Right ventricle myocardium superior (tissue), 1 donor: ENCODE measurements around the gene KLHL11. TPM values are rescaled to one million over a fixed set of nuclear protein-coding genes. Genes with fewer than 3 reads are reported as not detected.
"Not testable (repeated sequence)": the region's sequence is repeated elsewhere in the genome, so short reads cannot be mapped to it uniquely, and the experiment has no call there.

ENCODE experiments used
- ATAC-seq: fragments of 200-7000 bp; cut with Tn5 transposase; one replicate; pipeline ENCODE4 v1.9.1; 2020; ENCODE audit warnings: mild to moderate bottlenecking; ENCODE audit not compliant: poor library complexity
- DNase-seq: peaks from one replicate; pipeline ENCODE4 v3.0.0-alpha.2; 2020
- intact Hi-C: fragments of 100-400 bp; cut with DNase I; formaldehyde crosslinking; loops from one replicate; pipeline ENCODE4 v1.11.2; 2022
- total RNA-seq: library from RNA; stranded (reverse); fragmentation: NEBNext Ultra II Directional; extraction: Animal tissue kit (Norgen Biotek cat#: 25700); gene quantifications from one replicate; pipeline ENCODE4 v1.2.1, GENCODE V29; 2021
- donor health status: DM: no; HTN: yes; CAD: no; lungs with severe emphysema.

Gene KLHL11
- total RNA-seq, 1 donor from 2014 or later: 3.0 TPM

- intact Hi-C loops: no loop called here
- DNase-seq (no peak), ATAC-seq (no peak)
These were observed 26.8 kb upstream of the KLHL11 start for GRCh38 chr17:41892021-41892376.

- intact Hi-C loops: no loop called here
- ATAC-seq (no peak), DNase-seq (no peak)
These were observed 26.2 kb upstream of the KLHL11 start for GRCh38 chr17:41891135-41892020.

GRCh38 chr17:41888332-41888965, 23.2 kb upstream of the KLHL11 start:
- intact Hi-C loops: loop anchor here (10.0 kb wide), 1 partner anchor 154 kb away; the partner anchor contains the start of gene HAP1
- DNase-seq (no peak), ATAC-seq (no peak)

GRCh38 chr17:41885733-41886132, 20.5 kb upstream of the KLHL11 start:
- intact Hi-C loops: loop anchor here (10.0 kb wide), 1 partner anchor 151 kb away; the partner anchor contains the start of gene HAP1
- no peak for DNase-seq
- no peak for ATAC-seq

- intact Hi-C loops: loop anchor here (10.0 kb wide), 1 partner anchor 148 kb away; the partner anchor contains the start of gene HAP1
- DNase-seq (no peak), ATAC-seq (no peak)
These were observed 17.5 kb upstream of the KLHL11 start for GRCh38 chr17:41882756-41883155.

DNA sequence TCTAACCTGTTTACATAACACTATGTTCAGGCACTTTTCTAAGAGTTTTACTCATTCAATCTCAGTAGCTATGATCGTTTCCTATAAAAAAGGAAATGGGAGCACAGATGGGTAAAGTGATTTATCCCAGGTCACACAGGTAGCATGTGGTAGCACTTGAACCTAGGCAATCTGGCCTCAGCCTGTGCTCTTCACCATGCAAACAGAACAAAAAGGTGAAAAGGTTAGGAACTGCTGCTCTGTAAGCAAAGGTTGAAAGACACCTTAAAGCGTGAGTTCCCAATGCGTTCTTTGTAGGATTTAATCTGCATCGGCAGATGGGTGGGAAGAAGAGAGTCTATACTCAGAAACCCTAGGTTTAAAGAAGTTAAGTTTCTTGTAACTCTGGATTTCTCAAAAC, 14.9 kb upstream of the KLHL11 start:
- no peak for ATAC-seq
- DNase-seq: no peak
- intact Hi-C loops: loop anchor here (10.0 kb wide), 1 partner anchor 145 kb away; the partner anchor contains the start of gene HAP1

DNA sequence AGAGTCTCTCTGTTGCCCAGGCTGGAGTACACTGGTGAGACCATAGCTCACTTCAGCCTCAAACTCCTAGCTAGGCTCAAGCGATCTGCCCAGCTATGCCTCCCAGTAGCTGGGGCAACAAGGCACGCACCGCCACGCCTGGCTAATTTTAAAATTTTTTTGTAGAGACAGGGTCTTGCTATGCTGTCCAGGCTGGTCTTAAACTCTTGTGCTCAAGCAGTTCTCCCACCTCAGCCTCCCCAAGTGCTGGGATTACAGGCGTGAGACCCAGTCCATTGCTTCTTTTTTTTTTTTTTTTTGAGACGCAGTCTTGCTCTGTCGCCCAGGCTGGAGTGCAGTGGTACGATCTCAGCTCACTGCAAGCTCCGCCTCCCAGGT, 9.1 kb upstream of the KLHL11 start:
- intact Hi-C loops, DNase-seq, ATAC-seq: not testable (repeated sequence)

- intact Hi-C loops: no loop called here
- no peak for ATAC-seq
- no peak for DNase-seq
These were observed 8.5 kb upstream of the KLHL11 start for GRCh38 chr17:41873559-41874292.

- no peak for ATAC-seq
- intact Hi-C loops: no loop called here
- no peak for DNase-seq
These were observed 6.6 kb upstream of the KLHL11 start for GRCh38 chr17:41871789-41872188.

- intact Hi-C loops: no loop called here
- DNase-seq: no peak
- ATAC-seq: no peak
These were observed 5.4 kb upstream of the KLHL11 start for GRCh38 chr17:41870627-41871026.

DNA sequence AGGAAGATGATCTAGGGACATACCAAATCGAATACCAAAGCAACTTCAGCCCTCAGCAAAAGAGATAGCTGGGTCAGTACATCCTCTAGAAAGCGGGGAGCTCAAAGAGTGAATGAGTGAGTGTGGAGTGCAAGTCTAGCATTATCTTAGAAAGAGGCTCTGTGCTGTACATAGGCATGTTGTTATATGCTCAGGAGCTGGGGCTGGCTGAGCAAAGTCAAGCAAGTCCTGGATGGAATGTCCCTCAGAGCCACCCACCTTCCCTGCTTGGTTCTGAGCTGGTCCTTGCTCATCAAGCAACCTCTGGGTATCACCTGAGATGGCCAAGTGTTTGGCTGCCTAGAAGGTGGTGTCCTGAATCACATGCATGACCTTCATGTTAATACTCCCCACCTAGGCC, 4.9 kb upstream of the KLHL11 start:
- DNase-seq: no peak
- ATAC-seq: no peak
- intact Hi-C loops: no loop called here

- intact Hi-C loops: no loop called here
- ATAC-seq (no peak), DNase-seq (no peak)
These were observed 4.2 kb upstream of the KLHL11 start for GRCh38 chr17:41869426-41869825.

DNA sequence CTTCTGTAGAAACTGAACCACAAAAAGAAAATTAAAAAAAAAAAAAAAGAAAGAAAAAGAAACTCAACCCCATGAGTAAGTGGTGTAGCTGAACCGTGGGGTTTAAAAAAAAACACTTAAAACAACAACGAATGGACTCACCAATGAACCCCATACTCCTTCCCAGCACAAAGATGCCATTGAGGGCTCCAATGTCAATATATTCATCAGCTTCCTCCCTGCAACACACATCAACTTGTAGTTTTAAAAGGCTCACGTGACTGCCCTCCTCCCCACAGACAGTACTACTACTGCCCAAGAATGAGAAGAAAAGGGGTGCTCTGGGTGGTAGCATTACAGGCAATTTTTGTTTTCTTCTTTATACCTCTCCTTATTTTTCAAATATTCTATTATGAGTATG, 3.3 kb upstream of the KLHL11 start:
- ATAC-seq (no peak), DNase-seq (no peak)
- intact Hi-C loops: no loop called here

DNA sequence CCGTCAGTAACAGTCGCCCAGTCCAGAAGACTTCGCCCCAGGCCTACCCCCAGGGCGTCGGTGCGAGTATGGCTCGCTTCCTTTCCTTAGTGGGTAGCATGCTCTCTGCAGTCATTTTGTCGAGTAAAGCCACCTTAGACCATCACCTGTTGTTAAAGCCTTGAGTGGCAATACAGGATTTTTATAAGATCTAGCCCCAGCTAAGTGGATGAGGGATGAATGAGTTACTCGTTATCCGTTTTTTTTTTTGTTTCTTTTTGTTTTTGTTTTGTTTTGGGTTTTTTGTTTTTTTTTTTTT, 322 bp upstream of the KLHL11 start:
- ATAC-seq (no peak), DNase-seq (no peak)
- intact Hi-C loops: no loop called here

- ATAC-seq: peak; percentile 54
- intact Hi-C loops: no loop called here
- DNase-seq: no peak
These were observed 756 bp downstream of the KLHL11 start for GRCh38 chr17:41864498-41864835.

DNA sequence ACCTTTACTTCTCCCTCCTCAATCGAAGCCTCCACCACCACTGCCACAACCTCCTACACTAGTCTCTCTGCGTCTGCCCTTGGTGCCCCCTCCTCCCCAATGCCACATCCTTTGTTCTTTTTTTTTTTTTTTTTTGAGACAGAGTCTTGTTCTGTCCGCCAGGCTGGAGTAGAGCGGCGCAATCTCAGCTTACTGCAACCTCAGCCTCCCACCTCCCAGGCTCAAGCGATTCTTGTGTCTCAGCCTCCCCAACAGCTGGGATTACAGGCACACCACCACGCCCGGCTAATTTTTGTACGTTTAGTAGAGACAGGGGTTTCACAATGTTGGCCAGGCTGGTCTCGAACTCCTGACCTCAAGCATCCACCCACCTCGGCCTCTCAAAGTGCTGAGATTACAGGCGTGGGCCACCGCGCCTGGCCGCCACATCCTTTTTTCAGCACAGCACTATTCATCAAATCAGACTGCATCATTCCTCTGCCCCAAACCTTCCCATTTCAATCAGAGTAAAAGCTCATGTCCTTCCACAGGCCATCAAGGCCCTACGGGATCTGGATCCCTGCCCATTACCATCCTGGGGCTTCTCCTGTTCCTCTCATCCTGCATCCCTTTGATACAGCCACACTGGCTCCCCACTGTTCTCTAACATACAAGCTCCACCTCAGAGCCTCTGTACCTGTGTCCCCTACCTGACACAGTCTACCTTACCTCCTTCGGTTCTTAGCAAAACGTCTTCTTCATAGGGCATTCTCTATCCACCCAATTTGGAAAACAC, 2.0 kb downstream of the KLHL11 start:
- intact Hi-C loops: no loop called here
- no peak for ATAC-seq
- DNase-seq: no peak

DNA sequence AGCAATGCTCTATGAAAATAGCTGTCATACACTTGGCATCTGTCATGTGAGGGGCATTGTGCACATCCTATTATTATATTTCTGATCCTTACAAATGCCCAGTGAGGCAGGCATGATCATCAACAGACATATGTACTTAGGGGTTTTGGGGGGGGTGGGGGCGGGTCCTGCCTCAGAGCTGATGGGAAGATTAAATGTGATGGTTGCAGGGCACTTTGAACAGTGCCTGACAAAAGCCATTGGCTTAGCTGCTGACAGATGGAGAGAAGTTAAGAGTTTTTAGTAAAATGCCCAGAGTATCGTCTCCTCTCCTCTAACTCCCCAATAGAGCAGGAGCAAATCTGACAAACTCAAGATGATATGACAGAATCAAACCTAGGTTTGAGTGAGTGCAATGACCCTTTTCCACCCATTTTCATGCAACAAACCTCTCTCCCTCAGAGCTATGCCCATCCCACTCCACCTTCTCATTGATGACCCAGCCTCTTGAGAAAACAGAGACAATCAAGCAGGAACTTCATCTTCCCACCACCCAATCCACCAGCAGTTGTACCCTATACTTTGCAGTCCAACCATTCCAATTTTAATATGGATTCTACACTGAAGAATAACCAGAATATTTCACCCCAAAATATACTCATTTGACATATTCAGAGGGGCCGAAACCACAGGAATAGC, 4.8 kb downstream of the KLHL11 start:
- intact Hi-C loops: no loop called here
- ATAC-seq (no peak), DNase-seq (no peak)

DNA sequence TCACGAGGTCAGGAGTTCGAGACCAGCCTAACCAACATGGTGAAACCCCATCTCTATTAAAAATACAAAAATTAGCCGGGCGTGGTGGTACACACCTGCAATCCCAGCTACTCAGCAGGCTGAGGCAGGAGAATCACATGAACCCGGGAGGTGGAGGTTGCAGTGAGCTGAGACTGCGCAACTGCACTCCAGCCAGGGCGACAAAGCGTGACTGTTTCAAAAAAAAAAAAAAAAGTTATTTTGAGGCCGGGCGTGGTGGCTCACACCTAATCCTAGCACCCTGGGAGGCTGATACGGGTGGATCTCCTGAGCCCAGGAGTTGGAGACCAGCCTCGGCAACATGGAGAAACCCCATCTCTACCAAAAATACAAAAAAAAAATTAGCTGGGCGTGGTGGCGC, 13.8 kb downstream of the KLHL11 start:
- not testable (repeated sequence) for DNase-seq

More for the DNA sequence above, 13.8 kb downstream of the KLHL11 start:
- intact Hi-C loops, ATAC-seq: not testable (repeated sequence)
